Measurements from ENCODE around the gene NCAPD2. TPM values are rescaled to one million over a fixed set of nuclear protein-coding genes. Genes with fewer than 3 reads are reported as not detected.

The NCAPD2 gene
- total and polyA plus RNA-seq, 2 donors, result 19.0 to 30.2 TPM

Small RNA genes within 50 kb of the gene (small RNA-seq; reads per million reads assigned to genes)
- 92.3 reads per million, percentile 97 among the genes with 10 or more reads in this experiment for gene SCARNA11

Other genes with a start within 250 kb of the NCAPD2 start
- gene PLEKHG6, start 183.4 kb upstream of the NCAPD2 start, total RNA-seq, result 6.2 TPM
- gene PLEKHG6, start 183.4 kb upstream of the NCAPD2 start, polyA plus RNA-seq, result 9.6 TPM
- 56.1 TPM for gene TNFRSF1A, start 152.0 kb upstream of the NCAPD2 start, total RNA-seq
- gene TNFRSF1A, start 152.0 kb upstream of the NCAPD2 start, polyA plus RNA-seq, result 223 TPM
- gene SCNN1A, start 118.5 kb upstream of the NCAPD2 start, total RNA-seq, result 5.7 TPM
- 10.4 TPM for gene SCNN1A, start 118.5 kb upstream of the NCAPD2 start, polyA plus RNA-seq
- gene LTBR, start 109.9 kb upstream of the NCAPD2 start, total RNA-seq, result 29.6 TPM
- 126 TPM for gene LTBR, start 109.9 kb upstream of the NCAPD2 start, polyA plus RNA-seq
- 0.26 TPM for gene CD27, start 49.1 kb upstream of the NCAPD2 start, total RNA-seq
- gene CD27, start 49.1 kb upstream of the NCAPD2 start, polyA plus RNA-seq, result 1.7 TPM
- 11.1 TPM for gene TAPBPL, start 42.1 kb upstream of the NCAPD2 start, total RNA-seq
- gene TAPBPL, start 42.1 kb upstream of the NCAPD2 start, polyA plus RNA-seq, result 21.8 TPM
- gene VAMP1, start 23.4 kb upstream of the NCAPD2 start, total RNA-seq, result 11.5 TPM
- 16.7 TPM for gene VAMP1, start 23.4 kb upstream of the NCAPD2 start, polyA plus RNA-seq
- 77.0 TPM for gene MRPL51, start 840 bp upstream of the NCAPD2 start, total RNA-seq
- gene MRPL51, start 840 bp upstream of the NCAPD2 start, polyA plus RNA-seq, result 85.6 TPM
- 1,141 TPM for gene GAPDH, start 40.4 kb downstream of the NCAPD2 start, total RNA-seq
- 3,231 TPM for gene GAPDH, start 40.4 kb downstream of the NCAPD2 start, polyA plus RNA-seq
- gene IFFO1, start 61.9 kb downstream of the NCAPD2 start, total RNA-seq, result 9.7 TPM
- 31.4 TPM for gene IFFO1, start 61.9 kb downstream of the NCAPD2 start, polyA plus RNA-seq
- 9.0 TPM for gene NOP2, start 74.2 kb downstream of the NCAPD2 start, total RNA-seq
- 18.7 TPM for gene NOP2, start 74.2 kb downstream of the NCAPD2 start, polyA plus RNA-seq
- gene CHD4, start 113.3 kb downstream of the NCAPD2 start, total RNA-seq, result 142 TPM
- gene CHD4, start 113.3 kb downstream of the NCAPD2 start, polyA plus RNA-seq, result 135 TPM
- 1.7 TPM for gene LPAR5, start 141.9 kb downstream of the NCAPD2 start, total RNA-seq
- gene LPAR5, start 141.9 kb downstream of the NCAPD2 start, polyA plus RNA-seq, result 2.2 TPM
- 1.1 TPM for gene ACRBP, start 153.3 kb downstream of the NCAPD2 start, total RNA-seq
- 1.0 TPM for gene ACRBP, start 153.3 kb downstream of the NCAPD2 start, polyA plus RNA-seq
- 66.2 TPM for gene ING4, start 169.0 kb downstream of the NCAPD2 start, total RNA-seq
- gene ING4, start 169.0 kb downstream of the NCAPD2 start, polyA plus RNA-seq, result 66.4 TPM
- 19.9 TPM for gene ZNF384, start 195.3 kb downstream of the NCAPD2 start, total RNA-seq
- 49.0 TPM for gene ZNF384, start 195.3 kb downstream of the NCAPD2 start, polyA plus RNA-seq
- gene PIANP, start 206.7 kb downstream of the NCAPD2 start, total RNA-seq, result 1.1 TPM
- 11.4 TPM for gene PIANP, start 206.7 kb downstream of the NCAPD2 start, polyA plus RNA-seq
- gene COPS7A, start 229.9 kb downstream of the NCAPD2 start, total RNA-seq, result 35.6 TPM
- gene COPS7A, start 229.9 kb downstream of the NCAPD2 start, polyA plus RNA-seq, result 88.2 TPM

Measured in urinary bladder (tissue), 2 donors.